ENCODE results near the gene CCDC182.

CCDC182 gene

DNA sequence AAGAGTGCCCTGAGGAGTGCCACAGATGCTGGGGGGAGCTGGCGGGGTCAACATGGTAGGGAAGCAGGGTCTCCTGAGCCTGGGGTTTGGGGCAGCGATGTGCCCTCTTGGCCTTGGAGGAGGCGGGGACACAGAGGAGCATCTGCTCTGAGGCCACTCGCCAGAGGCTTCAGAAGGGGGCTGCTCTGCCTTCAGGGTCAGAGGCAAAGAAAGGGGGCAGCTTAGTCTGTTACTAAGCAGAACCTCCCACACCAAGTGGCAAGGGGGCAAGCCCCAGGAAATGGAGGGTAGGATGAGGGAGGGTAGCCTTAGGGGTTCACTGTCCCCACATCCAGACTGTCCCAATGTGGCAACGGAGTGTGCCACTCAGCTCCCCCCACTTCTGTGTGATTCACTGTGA is 18.3 kb downstream of the CCDC182 start:
- DNase-seq (ENCODE audit: low read depth) = no peak

DNA sequence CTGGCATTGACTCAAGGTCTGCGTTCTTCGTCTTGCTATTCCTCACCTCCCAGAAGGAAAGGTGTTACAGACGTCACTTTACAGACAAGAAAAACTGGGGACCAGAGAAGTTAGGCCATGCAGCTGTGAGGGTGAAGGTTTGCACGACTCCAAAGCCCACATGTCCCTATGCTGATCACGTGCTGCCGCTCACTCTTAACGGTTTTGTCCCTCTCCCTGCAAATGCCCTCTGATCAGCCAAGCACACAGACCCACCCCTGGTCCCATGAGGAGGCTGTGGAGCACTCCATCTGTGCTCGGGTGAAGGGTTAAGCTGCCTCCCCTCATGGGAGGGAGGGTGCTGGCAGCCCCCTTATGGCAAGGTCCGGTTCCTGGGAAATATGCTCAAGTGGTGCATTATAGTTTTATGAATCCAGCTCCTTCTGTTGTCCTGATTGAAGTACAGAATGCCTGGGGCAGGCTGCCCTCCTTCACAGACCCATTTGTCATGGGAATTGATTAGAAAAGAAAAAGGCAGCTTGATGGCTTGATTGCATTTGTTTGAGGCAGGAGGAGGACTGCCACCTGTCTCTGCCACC is 18.8 kb downstream of the CCDC182 start:
- DNase-seq (ENCODE audit: low read depth) = no peak

DNA sequence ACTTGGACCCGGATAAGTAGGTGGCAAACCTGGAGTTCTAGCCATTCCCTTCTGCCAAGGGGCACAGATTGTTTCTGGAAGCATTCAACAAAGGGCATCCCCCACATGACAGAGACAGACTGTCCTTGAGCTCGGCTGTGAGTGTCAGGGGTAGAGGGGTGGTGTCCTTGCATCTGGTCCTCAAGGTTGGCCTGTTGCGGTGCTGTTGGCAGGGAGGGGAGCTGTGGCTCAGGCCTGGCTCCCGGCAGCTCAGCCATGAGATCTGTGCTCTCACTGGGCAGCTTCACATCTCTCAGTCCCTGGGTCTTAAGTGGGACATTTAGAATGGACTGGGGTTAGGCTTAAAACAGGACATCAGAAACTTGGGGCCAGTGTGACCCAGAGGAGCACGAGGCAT is 20.4 kb downstream of the CCDC182 start:
- no peak for DNase-seq (ENCODE audit: low read depth)

DNA sequence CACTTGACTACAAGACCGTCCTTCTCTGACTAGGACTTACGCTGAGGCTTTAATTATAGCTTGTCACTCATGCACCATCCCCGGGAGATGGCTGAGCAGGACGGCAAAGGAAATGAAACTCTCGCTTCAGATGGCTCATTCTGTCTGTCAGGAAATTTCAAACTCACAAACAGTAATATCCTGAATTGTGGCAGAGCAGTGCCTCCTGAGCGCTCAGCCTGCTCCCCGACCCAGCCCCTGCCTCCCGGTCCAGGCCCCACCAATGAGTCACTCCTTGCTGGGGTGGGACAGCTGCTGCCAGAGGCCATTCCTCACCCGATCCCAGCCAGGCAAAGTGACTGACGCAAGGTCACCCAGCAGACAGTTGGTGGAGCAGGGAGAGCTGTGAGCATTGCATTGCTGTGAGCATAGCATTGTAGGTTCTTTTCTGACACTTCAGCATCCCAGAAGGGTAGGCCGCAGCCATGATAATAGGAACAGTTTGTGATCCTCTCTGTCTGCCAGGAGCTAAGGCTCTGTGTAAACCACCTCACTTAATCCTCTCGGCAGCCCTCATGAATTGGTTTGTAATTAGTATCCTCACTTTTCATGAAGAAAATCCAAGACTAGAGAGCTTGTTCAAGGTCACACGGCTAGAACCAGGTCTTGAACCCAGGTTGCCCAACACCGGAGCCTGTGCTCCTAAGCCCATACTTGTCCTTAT is 20.9 kb downstream of the CCDC182 start:
- DNase-seq (ENCODE audit: low read depth) = no peak

DNA sequence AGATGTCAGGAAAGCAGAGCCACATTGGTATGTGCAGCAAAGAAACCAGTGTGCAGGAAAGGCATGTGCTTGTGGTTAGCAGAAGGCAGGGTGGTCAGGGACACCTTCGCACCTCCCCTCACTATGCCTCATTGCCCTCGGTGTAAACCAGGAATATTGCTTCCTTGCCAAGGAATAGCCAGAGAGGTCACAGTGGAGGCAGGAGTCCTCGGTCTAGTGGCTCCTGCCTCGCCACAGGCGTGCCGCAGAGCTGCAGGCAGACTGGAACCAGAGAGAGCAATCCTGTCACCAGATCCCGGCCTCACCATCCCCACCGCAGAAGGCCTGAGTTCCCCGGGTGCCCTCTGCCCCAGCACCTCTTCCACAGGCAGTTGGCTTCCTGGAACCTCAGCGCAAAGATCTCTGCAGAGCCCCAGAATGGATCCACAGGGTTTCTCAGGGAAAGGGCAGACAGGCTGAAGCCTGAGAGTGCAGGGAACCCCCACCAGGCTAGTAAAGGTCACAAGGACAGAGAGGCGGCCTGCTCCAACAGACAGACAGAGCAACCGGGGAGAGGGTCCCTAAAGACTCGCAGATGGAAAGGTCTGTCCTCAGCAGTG is 21.6 kb downstream of the CCDC182 start:
- DNase-seq (ENCODE audit: low read depth) = no peak

DNA sequence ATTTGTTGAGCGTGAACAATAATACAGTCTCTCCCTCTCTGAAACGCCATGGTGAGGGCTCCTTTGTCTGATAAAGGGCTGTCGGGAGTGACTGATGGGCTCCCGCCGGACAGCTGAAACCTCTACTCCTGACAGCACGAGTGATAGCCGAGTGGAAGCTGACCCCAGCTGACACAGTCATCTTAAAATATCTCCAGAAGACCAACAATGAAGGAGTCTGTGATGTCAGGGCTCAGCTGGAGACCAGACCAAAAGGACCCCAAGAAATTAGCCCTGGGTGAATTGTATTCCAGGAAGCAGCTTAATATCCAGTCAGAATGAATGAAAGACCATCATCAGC is 22.4 kb downstream of the CCDC182 start:
- DNase-seq (ENCODE audit: low read depth) = no peak

DNA sequence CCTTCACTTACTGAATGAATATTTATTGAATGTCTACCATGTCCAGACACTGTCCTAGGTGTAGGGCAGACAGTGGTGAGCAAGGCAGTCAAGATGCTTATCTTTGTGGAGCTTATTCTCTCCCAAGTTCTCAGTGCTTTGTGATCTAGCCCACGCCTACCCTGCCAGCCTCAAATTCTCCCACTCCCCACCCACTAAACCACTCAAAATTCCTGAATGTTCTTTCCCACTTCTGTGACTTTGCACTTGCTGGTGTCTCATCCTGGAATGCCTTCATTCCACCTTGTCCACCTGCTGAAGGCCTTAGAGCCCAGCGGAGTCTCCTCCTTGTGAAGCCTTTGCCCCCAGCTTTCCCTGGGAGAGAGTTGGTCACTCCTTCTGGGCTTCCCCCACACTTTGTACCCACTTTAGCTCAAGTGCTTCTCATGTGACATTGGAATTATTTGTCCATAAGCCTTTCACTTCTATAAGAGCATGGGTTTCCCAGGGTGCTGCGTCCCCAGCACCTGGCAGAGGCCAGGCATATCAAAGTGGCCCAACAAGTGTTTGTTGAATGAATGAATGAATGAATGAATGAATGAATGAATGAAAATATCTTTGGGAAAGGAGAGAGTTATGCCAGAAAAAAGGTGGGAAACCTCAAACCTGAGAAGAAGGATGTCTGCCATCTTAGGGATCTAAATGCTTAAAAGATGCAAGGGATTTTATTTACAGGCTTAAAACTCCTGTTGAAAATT is 23.0 kb downstream of the CCDC182 start:
- DNase-seq (ENCODE audit: low read depth) = no peak

DNA sequence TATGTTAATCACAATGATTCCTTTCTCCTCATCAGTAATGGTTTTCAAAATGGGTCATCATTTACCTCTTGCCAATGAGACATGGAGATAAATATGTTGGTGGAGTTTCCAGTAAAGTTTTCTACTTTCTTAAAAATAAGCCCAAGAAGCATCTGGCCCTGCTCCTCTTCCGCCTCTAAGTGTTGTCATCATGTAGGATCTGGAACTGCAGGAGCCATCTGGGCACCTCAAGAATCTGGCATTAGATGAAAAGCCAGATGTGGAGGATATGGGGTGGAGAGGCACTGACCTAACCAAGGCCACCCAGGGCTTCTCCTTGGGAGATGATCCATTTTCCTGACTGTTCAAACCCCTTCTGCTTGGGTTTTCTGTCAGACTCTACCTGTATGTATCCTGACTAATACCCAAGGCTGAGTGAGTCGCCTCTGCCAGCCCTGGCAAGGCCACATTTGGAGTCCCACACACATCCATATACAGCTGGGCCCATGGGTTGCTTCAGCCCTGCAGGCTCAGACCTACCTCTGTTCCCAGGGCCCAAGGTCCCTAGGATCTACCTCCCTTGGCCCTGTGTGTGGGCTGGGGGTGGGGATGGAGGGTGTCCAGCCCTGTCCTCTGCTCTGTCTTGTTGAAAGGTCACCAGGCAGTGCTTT is 24.6 kb downstream of the CCDC182 start:
- DNase-seq (ENCODE audit: low read depth) = no peak

DNA sequence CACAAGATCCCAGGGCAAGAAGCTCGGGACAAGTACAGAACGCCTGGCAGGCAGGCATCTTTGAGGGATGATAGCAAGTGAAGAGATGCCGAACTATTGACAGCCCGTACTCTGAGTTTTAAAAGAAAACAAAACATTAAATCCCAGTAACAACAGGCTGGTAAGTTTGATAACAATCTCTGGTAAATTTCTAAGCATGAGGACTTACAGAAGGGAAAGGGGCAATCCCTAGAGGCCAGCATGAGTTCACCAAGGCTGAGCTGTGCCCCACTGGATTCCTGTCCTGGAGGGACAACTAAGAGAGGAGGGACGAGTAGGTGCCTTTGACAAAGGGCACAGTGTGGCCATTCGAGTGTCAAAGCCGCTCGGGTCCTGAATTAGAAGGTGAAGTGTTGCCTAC is 26.2 kb downstream of the CCDC182 start:
- DNase-seq (ENCODE audit: low read depth) = no peak

DNA sequence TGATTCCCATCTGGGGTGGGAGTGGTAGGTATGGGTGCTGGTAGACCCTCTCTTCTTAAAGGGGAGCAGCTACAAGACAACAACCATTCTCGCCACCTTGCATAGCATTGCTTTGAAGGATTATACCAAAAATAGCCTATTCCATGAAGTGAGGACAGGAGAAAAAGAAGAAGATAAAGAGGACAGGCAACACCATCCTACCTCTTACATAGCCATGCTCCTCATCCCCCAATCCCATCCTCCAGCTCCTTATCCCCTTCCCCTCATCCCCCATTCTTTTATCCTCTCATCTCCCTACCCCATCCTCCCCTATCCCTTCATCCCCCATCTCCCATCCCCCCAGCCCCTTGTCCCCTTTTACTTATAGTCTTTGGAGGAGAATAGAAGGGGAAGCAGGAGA is 29.1 kb downstream of the CCDC182 start:
- no peak for DNase-seq (ENCODE audit: low read depth)

DNA sequence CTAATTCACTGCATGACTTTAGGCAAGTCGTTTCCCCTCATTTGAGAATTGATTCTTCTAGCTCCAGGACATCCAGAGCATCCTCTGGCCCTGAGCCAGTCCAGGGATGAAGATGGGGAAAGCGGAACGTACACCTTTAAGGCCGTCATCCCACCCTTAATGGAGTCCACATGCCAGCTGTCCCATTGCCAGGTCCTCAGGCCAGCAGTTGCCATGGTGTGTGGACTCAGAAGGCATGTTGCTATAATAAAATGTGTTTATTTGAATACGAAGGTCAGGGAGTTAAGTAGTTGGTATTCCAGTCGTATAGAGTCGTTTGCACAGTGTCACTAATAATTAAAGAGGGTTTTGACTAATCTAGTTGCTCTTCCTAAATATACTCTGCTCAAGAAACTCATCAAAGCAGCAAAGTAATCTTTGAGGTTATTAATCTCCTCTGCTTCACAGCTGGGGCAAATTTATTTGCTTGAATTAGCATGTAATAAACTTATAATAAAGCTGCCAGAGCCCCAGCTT is 30.4 kb downstream of the CCDC182 start:
- no peak for DNase-seq (ENCODE audit: low read depth)

DNA sequence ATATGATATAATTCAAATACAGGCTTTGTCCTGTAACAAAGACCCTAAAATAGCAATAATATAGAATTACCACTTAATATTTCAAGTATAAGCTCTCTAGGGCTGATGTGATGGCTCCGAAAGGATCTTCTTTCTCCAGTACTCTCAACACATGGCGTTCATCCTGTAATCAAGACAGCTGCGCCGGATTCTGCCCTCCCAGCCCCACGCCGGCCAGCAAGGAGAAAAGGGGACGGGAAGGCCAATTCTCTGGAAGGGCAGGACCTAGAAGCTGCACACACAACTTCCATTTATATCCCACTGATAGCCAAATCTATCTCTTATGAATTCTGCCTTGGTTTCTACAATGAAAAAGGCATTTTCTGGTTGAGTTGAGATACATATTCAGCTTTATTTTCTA is 32.0 kb downstream of the CCDC182 start:
- no peak for DNase-seq (ENCODE audit: low read depth)

DNA sequence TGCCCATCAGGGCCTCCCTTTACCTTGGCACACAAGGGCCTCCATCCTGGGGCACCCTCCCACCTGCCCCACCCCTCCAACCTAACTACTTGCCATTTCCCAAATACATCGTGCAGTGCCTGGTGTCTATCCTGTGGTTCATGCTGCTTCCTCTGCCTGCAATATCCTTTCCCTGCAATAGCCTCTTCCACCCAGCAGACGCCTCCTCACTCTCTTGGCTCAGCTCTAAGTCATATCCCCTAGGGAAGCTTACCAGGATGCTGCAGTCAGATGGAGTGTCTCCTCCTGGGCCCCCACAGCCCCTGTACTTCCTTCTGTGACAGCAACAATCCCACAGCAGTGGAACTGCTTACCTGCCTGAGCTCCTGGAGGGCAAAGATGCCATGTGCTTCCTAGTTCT is 36.7 kb downstream of the CCDC182 start:
- DNase-seq (ENCODE audit: low read depth) = no peak

DNA sequence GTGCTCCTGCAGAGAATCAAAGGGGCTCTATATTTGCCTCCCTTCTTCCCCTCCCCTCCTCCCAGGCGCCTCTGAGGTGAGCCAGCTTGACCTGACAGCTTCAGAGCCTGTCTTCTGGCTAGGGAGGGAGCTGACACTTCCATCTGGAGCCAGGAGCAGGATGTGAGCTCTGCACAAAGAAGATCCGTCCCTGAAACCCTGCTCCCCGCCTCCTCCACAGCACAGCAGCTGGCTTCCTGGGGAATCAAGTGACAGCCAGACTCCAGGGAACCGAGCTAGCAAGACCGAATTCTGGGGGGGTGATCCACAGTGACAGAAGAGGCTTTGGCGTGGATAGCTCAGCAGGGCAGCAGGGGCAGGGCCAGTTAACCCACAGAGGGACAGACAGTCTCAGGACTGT is 37.2 kb downstream of the CCDC182 start:
- DNase-seq (ENCODE audit: low read depth) = no peak

DNA sequence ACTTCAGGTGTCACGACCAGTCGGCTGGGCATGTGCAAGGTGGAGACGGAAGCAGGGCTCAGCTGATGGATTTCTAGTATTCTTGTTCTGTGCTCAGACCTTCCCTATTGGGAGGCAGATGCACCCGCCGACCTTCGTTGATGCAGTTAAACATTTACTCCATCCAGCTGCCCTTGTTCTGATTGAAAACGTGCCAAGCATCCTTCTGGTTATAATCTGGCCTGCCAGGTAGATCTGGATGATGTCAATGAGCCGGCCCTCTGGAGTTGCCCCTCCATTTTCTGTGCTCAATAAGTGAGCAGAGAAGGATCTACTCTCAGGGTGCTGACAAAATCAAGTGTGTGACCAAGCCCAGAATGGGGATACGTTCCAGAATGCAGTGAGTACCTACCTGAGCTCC is 38.3 kb downstream of the CCDC182 start:
- DNase-seq (ENCODE audit: low read depth) = no peak

DNA sequence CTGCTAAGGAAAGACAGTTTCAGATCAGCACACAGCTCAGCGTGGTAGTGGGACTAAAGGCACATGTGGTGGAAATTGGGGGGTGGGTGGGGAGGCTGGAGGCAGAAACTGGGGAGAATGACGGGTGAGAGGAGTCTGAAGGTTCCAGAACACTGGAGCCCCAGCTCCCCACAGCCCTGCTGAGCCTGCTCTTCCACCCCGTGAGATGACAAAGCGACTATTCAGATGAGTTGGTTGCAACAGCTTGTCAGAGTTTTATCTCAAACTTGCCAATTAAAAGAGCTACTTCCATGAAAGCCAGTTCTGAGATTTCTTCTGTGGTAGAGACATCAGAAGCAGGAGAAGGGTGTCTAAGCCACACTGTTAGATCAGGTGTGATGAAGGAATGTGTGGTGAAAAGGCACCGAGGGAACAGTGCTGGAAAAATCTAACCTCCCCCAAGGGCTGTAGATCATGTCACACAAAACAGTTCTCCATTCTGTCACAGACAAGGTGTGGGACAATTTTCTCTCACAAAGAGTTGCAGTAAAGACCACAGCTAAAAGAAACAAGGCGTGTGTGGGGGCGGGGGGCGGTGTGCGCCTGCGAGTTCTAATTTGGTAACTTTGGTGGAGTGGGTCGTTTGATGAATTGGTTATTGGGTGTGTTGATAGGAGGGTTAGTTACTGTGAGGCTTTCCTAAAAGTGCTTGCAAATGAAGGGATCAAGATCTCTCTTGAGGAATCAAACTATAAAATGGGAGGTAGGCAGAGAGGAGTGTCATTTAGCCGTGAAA is 39.0 kb downstream of the CCDC182 start:
- no peak for DNase-seq (ENCODE audit: low read depth)

DNA sequence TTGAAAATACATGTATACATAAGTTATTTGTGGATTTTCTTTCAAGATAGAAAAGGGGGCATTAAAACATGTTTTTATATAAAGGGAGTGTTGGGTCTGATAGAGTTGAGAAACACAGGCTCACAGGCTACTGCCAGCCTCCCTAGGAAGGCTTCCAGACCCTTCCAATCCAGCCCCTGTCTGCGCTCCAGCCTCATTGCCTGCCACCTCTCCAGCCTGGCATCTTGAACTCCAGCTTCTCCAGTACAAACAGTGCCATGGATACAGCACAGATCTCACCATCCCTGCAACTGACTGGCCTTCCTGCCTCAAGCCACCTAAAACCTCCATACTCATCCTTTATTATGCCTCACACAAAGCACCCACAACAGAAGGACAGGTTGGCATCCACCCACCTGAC is 40.7 kb downstream of the CCDC182 start:
- no peak for DNase-seq (ENCODE audit: low read depth)

DNA sequence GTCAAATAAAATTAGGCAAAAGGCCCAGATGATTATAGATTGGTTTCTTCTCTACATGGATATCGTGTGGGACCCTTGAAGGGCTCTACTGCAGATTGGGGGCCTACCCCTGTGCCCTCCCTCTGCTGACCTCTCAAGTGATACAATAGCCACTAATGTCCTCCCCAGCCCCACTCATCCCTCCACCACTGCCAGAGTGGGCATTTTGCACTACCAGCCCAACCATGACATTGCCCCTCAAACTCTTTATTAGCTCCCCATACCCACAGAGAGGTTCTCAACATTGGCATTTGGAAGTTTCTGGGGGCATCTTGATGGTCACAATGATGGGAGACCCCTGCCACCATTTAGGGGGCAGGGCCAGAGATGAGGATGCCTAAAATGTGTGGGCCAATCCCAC is 41.8 kb downstream of the CCDC182 start:
- no peak for DNase-seq (ENCODE audit: low read depth)

DNA sequence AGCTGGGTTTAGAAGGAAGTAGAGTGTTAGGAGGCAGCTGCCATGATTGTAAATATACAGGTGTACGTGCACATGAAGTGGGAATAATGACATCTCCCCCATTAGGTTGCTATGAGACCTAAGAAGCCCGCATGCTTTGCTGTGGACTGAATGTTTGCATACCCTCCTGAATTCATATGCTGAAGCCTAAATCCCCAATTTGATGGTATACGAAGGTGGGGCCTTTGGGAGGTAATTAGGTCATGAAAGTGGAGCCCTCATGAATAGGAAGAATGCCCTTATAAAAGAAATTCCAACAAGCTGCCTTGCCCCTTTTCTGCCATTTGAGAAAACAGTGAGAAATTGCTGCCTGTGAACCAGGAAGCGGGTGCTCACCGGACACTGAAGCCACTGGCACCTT is 44.0 kb downstream of the CCDC182 start:
- DNase-seq (ENCODE audit: low read depth) = no peak

DNA sequence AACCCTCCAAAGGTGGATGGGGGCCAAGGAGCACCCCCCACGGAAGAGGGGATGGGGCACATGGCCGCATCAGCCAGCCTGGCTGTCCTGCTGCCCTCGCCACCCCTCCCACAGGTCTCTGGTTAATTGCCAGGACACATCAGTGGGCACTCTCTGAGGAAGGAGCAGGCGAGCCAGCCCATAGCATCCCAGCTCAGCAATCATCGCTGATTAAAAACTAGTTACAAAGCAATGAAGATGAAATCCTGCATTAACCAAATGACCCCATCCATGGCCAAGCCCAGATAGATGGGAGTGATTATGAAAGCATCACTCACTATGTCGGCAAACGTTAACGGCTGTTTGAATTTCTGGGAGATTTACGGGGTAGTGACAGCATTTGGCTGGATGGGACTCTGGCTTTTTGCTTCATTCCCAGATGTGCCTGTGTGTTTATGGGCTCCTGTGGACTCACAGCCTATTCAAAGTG is 45.3 kb downstream of the CCDC182 start:
- DNase-seq (ENCODE audit: low read depth) = peak; percentile 11

DNA sequence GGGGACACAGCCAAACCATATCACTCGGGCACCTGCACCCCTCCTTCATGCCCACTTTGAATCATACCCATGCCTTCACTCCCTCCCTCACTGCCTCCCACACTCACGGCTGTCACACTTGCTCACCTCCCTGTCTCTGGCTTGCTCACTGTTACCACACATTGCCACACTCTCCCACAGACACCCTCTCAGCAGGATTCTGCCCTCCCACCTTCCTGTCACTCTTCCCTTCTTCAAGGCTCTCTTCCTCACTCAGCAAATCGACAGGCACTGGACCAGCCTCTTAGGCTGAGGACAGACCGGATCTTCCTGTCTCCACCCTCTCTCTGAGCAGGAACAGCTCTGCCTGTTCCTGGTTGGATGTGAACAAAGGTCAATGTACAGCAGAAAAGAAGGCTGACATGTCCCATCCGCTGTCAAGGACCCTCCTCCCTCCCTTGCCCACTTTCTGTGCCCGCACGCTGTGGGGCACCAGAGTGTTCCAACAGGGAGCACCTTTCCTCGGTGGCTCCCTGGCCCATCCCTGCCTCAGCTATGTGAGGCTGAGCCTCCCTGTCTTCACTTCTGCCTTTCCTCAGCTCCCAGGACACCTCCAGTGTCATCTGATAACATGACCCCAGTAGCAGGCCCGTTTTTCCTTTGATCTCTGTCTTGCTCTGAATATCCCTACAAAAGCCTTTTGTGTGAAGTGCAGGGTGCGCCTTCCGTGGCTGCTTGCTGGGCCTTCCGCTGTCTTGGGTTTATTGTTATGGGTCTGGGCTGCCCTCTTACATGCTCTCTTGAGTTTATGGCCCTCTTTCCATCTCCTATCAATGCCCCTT is 47.0 kb downstream of the CCDC182 start:
- DNase-seq (ENCODE audit: low read depth) = no peak
